Heart left ventricle (tissue), 13 donors: ENCODE results near the gene NOS1AP.

ENCODE experiments used
- CTCF ChIP-seq, 12 donors: fragments of 200-600 bp; sonication (generic) in 4 of 12; IDR thresholded peaks; one replicate each; pipeline versions ENCODE4 v1.5.0 to v1.8.0; 2018 to 2022; ENCODE audit warnings: antibody characterized with exemption in 12 of 12, mild to moderate bottlenecking in 5 of 12
- POLR2A ChIP-seq, 2 donors: fragments of 450-650 bp; IDR thresholded peaks; one replicate each; pipeline ENCODE4 v1.6.1; 2017; ENCODE audit warnings: antibody characterized with exemption in 2 of 2, mild to moderate bottlenecking in 2 of 2, moderate library complexity in 2 of 2
- donor health status: ischemic (EF 13 %, LVEDD 7.1; RV severe dilation, severe dysfunction).
- donor health status: DM: no; HTN: yes; CAD: no.
- donor health status: DM: no; HTN: no; CAD: no.
- donor health status: ischemic (EF 25% LVEDD 6.9; RV normal size, moderate dysfunction).
- donor health status: ischemic (EF 25% LVEDD 5.7; RV mildly dilated, moderate dysfunction).
- donor health status: ischemic (EF 35%, LVEDD 5.7; RV mildly dilated, moderate dysfunction).
- donor health status: nonischemic (EF 11% LVEDD 7.7; RV severe dilation, severe dysfunction).
- donor health status: DM: yes; HTN: yes; CAD: no.
- donor health status: PGD.
- donor health status: ischemic (EF 29% LVEDD 5.4; RV normal size, mild dysfunction).
- donor health status: nonischemic (EF 23%, LVEDD 6.1; RV moderate dilation, normal function).

GRCh38 chr1:162373541-162374260, 304.2 kb downstream of the NOS1AP start:
- no peak for TF ChIP-seq CTCF (IDR thresholded peaks at IDR 0.05)
- no peak for TF ChIP-seq POLR2A (IDR thresholded peaks at IDR 0.05)
